ENCODE measurements around the gene TEK. TPM values are rescaled to one million over a fixed set of nuclear protein-coding genes. Genes with fewer than 3 reads are reported as not detected.

Gene TEK
- total and polyA plus RNA-seq, 4 experiments from 2014 or later = not detected

- CTCF ChIA-PET (ENCODE audit: partially characterized antibody) = no interaction called here
- H3K27me3 ChIP-seq (ENCODE audit: insufficient read depth, low read length) = no peaks in the 10 kb centered on the region
- H3K4me3 Mint-ChIP-seq = no peak overlapping the region
- no peaks in the 10 kb centered on the region for H3K9me3 ChIP-seq (ENCODE audit: control insufficient read depth in 1 of 2, low read length in 2 of 2)
- H3K27me3 Mint-ChIP-seq = peaks cover 4% of the 10 kb centered on the region in 2 donors
- POLR2A ChIA-PET (ENCODE audit: partially characterized antibody) = no interaction called here
- H3K27ac ChIP-seq (ENCODE audit: low read depth, low read length) = no peak overlapping the region
- no peak overlapping the region for H3K27ac Mint-ChIP-seq
- H3K36me3 Mint-ChIP-seq = no peaks in the 10 kb centered on the region
- DNase-seq = no peak
- no peaks in the 10 kb centered on the region for H3K36me3 ChIP-seq (ENCODE audit: insufficient read depth, low read length)
- H3K4me1 ChIP-seq (ENCODE audit: insufficient read depth, low read length) = no peaks in the 10 kb centered on the region
- H3K9me3 Mint-ChIP-seq = peaks cover 0 to 5% (median 0%) of the 10 kb centered on the region in 8 donors
- intact Hi-C loops (cut with micrococcal nuclease) = no loop called here
- no peaks in the 10 kb centered on the region for H3K4me1 Mint-ChIP-seq
- H3K4me3 ChIP-seq (ENCODE audit: low read length in 2 of 2) = no peak overlapping the region
These were observed 36.1 kb downstream of the TEK start for GRCh38 chr9:27145143-27145542.

GRCh38 chr9:27149651-27150050, 40.6 kb downstream of the TEK start:
- H3K27ac ChIP-seq (ENCODE audit: low read depth, low read length) = no peak overlapping the region
- H3K27me3 ChIP-seq (ENCODE audit: insufficient read depth, low read length) = no peaks in the 10 kb centered on the region
- H3K27me3 Mint-ChIP-seq = peaks cover 4% of the 10 kb centered on the region in 2 donors
- H3K36me3 Mint-ChIP-seq = no peaks in the 10 kb centered on the region
- no peak overlapping the region for H3K4me3 ChIP-seq (ENCODE audit: low read length in 2 of 2)
- CTCF ChIA-PET (ENCODE audit: partially characterized antibody) = no interaction called here
- H3K4me3 Mint-ChIP-seq = no peak overlapping the region
- intact Hi-C loops (cut with micrococcal nuclease) = no loop called here
- no peaks in the 10 kb centered on the region for H3K36me3 ChIP-seq (ENCODE audit: insufficient read depth, low read length)
- H3K27ac Mint-ChIP-seq = no peak overlapping the region
- POLR2A ChIA-PET (ENCODE audit: partially characterized antibody) = no interaction called here
- no peak for DNase-seq
- H3K9me3 ChIP-seq (ENCODE audit: control insufficient read depth in 1 of 2, low read length in 2 of 2) = no peaks in the 10 kb centered on the region
- no peaks in the 10 kb centered on the region for H3K4me1 ChIP-seq (ENCODE audit: insufficient read depth, low read length)
- peaks cover 0 to 7% (median 0%) of the 10 kb centered on the region in 8 donors for H3K9me3 Mint-ChIP-seq
- H3K4me1 Mint-ChIP-seq = no peaks in the 10 kb centered on the region

- H3K27me3 Mint-ChIP-seq = peaks cover 4% of the 10 kb centered on the region in 2 donors
- ChIA-PET POLR2A (ENCODE audit: partially characterized antibody) (no interaction called here), CTCF (ENCODE audit: partially characterized antibody) (no interaction called here)
- Histone ChIP-seq H3K9me3 (ENCODE audit: control insufficient read depth in 1 of 2, low read length in 2 of 2) (no peaks in the 10 kb centered on the region), H3K27ac (ENCODE audit: low read depth, low read length) (no peak overlapping the region), H3K4me1 (ENCODE audit: insufficient read depth, low read length) (no peaks in the 10 kb centered on the region), H3K4me3 (ENCODE audit: low read length in 2 of 2) (no peak overlapping the region), H3K36me3 (ENCODE audit: insufficient read depth, low read length) (no peaks in the 10 kb centered on the region), H3K27me3 (ENCODE audit: insufficient read depth, low read length) (no peaks in the 10 kb centered on the region)
- peaks cover 0 to 7% (median 0%) of the 10 kb centered on the region in 8 donors for H3K9me3 Mint-ChIP-seq
- H3K4me3 Mint-ChIP-seq = no peak overlapping the region
- H3K27ac Mint-ChIP-seq = no peak overlapping the region
- no peak for DNase-seq
- intact Hi-C loops (cut with micrococcal nuclease) = no loop called here
- no peaks in the 10 kb centered on the region for H3K4me1 Mint-ChIP-seq
- no peaks in the 10 kb centered on the region for H3K36me3 Mint-ChIP-seq
These were observed 41.9 kb downstream of the TEK start for GRCh38 chr9:27150746-27151406.

- ChIA-PET CTCF (ENCODE audit: partially characterized antibody) (no interaction called here), POLR2A (ENCODE audit: partially characterized antibody) (no interaction called here)
- no peak overlapping the region for H3K27ac ChIP-seq (ENCODE audit: low read depth, low read length)
- no peak overlapping the region for H3K4me3 ChIP-seq (ENCODE audit: low read length in 2 of 2)
- no peaks in the 10 kb centered on the region for H3K4me1 ChIP-seq (ENCODE audit: insufficient read depth, low read length)
- H3K36me3 ChIP-seq (ENCODE audit: insufficient read depth, low read length) = no peaks in the 10 kb centered on the region
- intact Hi-C loops (cut with micrococcal nuclease) = no loop called here
- H3K9me3 ChIP-seq (ENCODE audit: control insufficient read depth in 1 of 2, low read length in 2 of 2) = no peaks in the 10 kb centered on the region
- Mint-ChIP-seq H3K36me3 (no peaks in the 10 kb centered on the region), H3K27me3 (peaks cover 4% of the 10 kb centered on the region in 2 donors), H3K9me3 (peaks cover 0 to 7% (median 0%) of the 10 kb centered on the region in 8 donors), H3K4me3 (no peak overlapping the region), H3K4me1 (no peaks in the 10 kb centered on the region), H3K27ac (no peak overlapping the region)
- no peaks in the 10 kb centered on the region for H3K27me3 ChIP-seq (ENCODE audit: insufficient read depth, low read length)
- DNase-seq = no peak
These were observed 42.8 kb downstream of the TEK start for GRCh38 chr9:27151693-27152404.

- Histone ChIP-seq H3K4me1 (ENCODE audit: insufficient read depth, low read length) (no peaks in the 10 kb centered on the region), H3K27ac (ENCODE audit: low read depth, low read length) (no peak overlapping the region), H3K9me3 (ENCODE audit: control insufficient read depth in 1 of 2, low read length in 2 of 2) (no peaks in the 10 kb centered on the region), H3K36me3 (ENCODE audit: insufficient read depth, low read length) (no peaks in the 10 kb centered on the region), H3K27me3 (ENCODE audit: insufficient read depth, low read length) (no peaks in the 10 kb centered on the region), H3K4me3 (ENCODE audit: low read length in 2 of 2) (no peak overlapping the region)
- H3K9me3 Mint-ChIP-seq = peaks cover 0 to 7% (median 0%) of the 10 kb centered on the region in 8 donors
- DNase-seq = no peak
- H3K36me3 Mint-ChIP-seq = no peaks in the 10 kb centered on the region
- no peak overlapping the region for H3K4me3 Mint-ChIP-seq
- ChIA-PET POLR2A (ENCODE audit: partially characterized antibody) (no interaction called here), CTCF (ENCODE audit: partially characterized antibody) (no interaction called here)
- H3K27me3 Mint-ChIP-seq = peaks cover 4% of the 10 kb centered on the region in 2 donors
- no peak overlapping the region for H3K27ac Mint-ChIP-seq
- no peaks in the 10 kb centered on the region for H3K4me1 Mint-ChIP-seq
- intact Hi-C loops (cut with micrococcal nuclease) = no loop called here
These were observed 43.3 kb downstream of the TEK start for GRCh38 chr9:27152405-27152718.

- CTCF ChIA-PET (ENCODE audit: partially characterized antibody) = no interaction called here
These were observed 45.9 kb downstream of the TEK start for GRCh38 chr9:27154908-27155307.

GRCh38 chr9:27157097-27157496, 48.1 kb downstream of the TEK start:
- H3K4me1 Mint-ChIP-seq = no peaks in the 10 kb centered on the region

More at GRCh38 chr9:27154908-27155307, 45.9 kb downstream of the TEK start:
- Histone ChIP-seq H3K4me3 (ENCODE audit: low read length in 2 of 2) (no peak overlapping the region), H3K4me1 (ENCODE audit: insufficient read depth, low read length) (no peaks in the 10 kb centered on the region), H3K27me3 (ENCODE audit: insufficient read depth, low read length) (no peaks in the 10 kb centered on the region), H3K9me3 (ENCODE audit: control insufficient read depth in 1 of 2, low read length in 2 of 2) (no peaks in the 10 kb centered on the region), H3K36me3 (ENCODE audit: insufficient read depth, low read length) (no peaks in the 10 kb centered on the region), H3K27ac (ENCODE audit: low read depth, low read length) (no peak overlapping the region)
- Mint-ChIP-seq H3K9me3 (peaks cover 0 to 2% (median 0%) of the 10 kb centered on the region in 8 donors), H3K27me3 (no peaks in the 10 kb centered on the region), H3K27ac (no peak overlapping the region), H3K4me3 (peak overlapping the region in 1 of 8 donors; percentile 9), H3K4me1 (no peaks in the 10 kb centered on the region), H3K36me3 (no peaks in the 10 kb centered on the region)
- POLR2A ChIA-PET (ENCODE audit: partially characterized antibody) = no interaction called here
- no peak for DNase-seq
- intact Hi-C loops (cut with micrococcal nuclease) = no loop called here

More at GRCh38 chr9:27157097-27157496, 48.1 kb downstream of the TEK start:
- DNase-seq = no peak
- H3K4me1 ChIP-seq (ENCODE audit: insufficient read depth, low read length) = no peaks in the 10 kb centered on the region
- Mint-ChIP-seq H3K27ac (no peak overlapping the region), H3K36me3 (no peaks in the 10 kb centered on the region), H3K4me3 (no peak overlapping the region), H3K9me3 (no peaks in the 10 kb centered on the region), H3K27me3 (no peaks in the 10 kb centered on the region)
- no peaks in the 10 kb centered on the region for H3K36me3 ChIP-seq (ENCODE audit: insufficient read depth, low read length)
- CTCF ChIA-PET (ENCODE audit: partially characterized antibody) = no interaction called here
- POLR2A ChIA-PET (ENCODE audit: partially characterized antibody) = no interaction called here
- H3K4me3 ChIP-seq (ENCODE audit: low read length in 2 of 2) = no peak overlapping the region
- intact Hi-C loops (cut with micrococcal nuclease) = no loop called here
- no peaks in the 10 kb centered on the region for H3K9me3 ChIP-seq (ENCODE audit: control insufficient read depth in 1 of 2, low read length in 2 of 2)
- H3K27ac ChIP-seq (ENCODE audit: low read depth, low read length) = no peak overlapping the region
- H3K27me3 ChIP-seq (ENCODE audit: insufficient read depth, low read length) = no peaks in the 10 kb centered on the region
